Right lobe of liver (tissue), 4 donors: ENCODE measurements around the gene NEURL2.

Experiments
- POLR2A ChIP-seq: fragments of 450-650 bp; IDR thresholded peaks from one replicate; pipeline ENCODE4 v1.6.1; 2017; ENCODE audit warnings: antibody characterized with exemption, mild to moderate bottlenecking
- TF ChIP-seq, protein P1 (sequence below), 4 donors: fragments of 200-600 bp in 3 of 4; fragments of 450-650 bp in 1 of 4; IDR thresholded peaks; one replicate each; pipeline versions ENCODE4 v1.5.1 to v1.8.0; 2016 to 2022; ENCODE audit warnings: antibody characterized with exemption in 4 of 4, mild to moderate bottlenecking in 2 of 4
- donor health status: DM: no; HTN: no; CAD: no.
- donor health status: DM: no; HTN: no; CAD: no.
- donor health status: DM: no; HTN: yes; CAD: no.

DNA sequence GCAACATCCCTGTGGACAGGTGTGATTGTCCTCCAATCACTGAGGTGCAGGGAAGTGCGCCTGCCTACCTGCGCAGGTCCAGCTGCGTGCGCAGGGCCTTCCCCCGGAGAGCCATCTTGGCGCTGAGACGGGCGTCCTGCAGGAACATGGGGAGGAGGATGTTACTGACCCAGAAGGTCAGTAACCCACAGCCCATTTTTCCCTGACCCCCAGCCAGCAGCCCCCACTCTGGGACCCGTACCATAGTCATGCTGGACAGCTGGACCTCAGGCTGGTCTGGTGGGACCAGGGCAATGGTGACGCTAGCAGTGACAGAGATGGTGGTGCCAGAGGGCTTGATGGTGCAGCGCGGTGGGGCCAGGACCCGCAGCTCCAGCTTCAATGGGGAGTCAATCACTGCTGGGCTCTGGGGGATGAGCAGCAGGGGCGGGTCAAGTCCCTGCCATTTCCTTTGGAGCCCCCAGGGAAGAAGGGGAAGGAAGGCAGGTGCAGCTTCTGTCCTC is 11.2 kb upstream of the NEURL2 start:
- TF ChIP-seq, protein P1, sequence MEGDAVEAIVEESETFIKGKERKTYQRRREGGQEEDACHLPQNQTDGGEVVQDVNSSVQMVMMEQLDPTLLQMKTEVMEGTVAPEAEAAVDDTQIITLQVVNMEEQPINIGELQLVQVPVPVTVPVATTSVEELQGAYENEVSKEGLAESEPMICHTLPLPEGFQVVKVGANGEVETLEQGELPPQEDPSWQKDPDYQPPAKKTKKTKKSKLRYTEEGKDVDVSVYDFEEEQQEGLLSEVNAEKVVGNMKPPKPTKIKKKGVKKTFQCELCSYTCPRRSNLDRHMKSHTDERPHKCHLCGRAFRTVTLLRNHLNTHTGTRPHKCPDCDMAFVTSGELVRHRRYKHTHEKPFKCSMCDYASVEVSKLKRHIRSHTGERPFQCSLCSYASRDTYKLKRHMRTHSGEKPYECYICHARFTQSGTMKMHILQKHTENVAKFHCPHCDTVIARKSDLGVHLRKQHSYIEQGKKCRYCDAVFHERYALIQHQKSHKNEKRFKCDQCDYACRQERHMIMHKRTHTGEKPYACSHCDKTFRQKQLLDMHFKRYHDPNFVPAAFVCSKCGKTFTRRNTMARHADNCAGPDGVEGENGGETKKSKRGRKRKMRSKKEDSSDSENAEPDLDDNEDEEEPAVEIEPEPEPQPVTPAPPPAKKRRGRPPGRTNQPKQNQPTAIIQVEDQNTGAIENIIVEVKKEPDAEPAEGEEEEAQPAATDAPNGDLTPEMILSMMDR (IDR thresholded peaks at IDR 0.05) = no peak
- TF ChIP-seq POLR2A = no peak
